H1 (cell line): ENCODE measurements around the gene RDM1. TPM values are rescaled to one million over a fixed set of nuclear protein-coding genes. Genes with fewer than 3 reads are reported as not detected.
"Not testable (repeated sequence)": the region's sequence is repeated elsewhere in the genome, so short reads cannot be mapped to it uniquely, and the experiment has no call there.

Experiments used
- CTCF ChIA-PET: fragments of 300-600 bp; sonication (Branson Sonifier 250); formaldehyde crosslinking; loops from one replicate; lab custom pipeline; 2021; ENCODE audit not compliant: partially characterized antibody; lab: Charles Lee
- POLR2A ChIA-PET: fragments of 300-600 bp; sonication (Branson Sonifier 250); formaldehyde crosslinking; loops from one replicate; lab custom pipeline; 2021; ENCODE audit warnings: inconsistent platforms; ENCODE audit not compliant: partially characterized antibody; lab: Charles Lee
- DNase-seq, 2 experiments: peaks; one replicate each; pipeline versions ENCODE4 v3.0.0 to v3.0.0-alpha.2; 2010 to 2022; ENCODE audit warnings: low spot score in 2 of 2, low read depth in 1 of 2, mixed read lengths in 1 of 2
- FAIRE-seq: peaks from 2 replicates; lab custom pipeline; 2011; peaks lifted over from hg19 to GRCh38; lab: Jason Lieb, UNC
- H2AFZ ChIP-seq: 2 replicates; pipeline ENCODE4 v1.8.1; 2012; ENCODE audit warnings: low read length, inconsistent platforms
- H2AK5ac ChIP-seq: 2 replicates; pipeline ENCODE4 v1.6.1; 2013; ENCODE audit warnings: low read depth, low read length
- H2BK120ac ChIP-seq: replicated peaks from 2 replicates; pipeline ENCODE3; 2013; ENCODE audit warnings: low read depth, low read length, inconsistent platforms
- H2BK12ac ChIP-seq: 2 replicates; pipeline ENCODE4 v1.6.1; 2013; ENCODE audit warnings: low read depth, low read length
- H2BK15ac ChIP-seq: 2 replicates; pipeline ENCODE4 v1.6.1; 2013; ENCODE audit warnings: low read length
- H2BK20ac ChIP-seq: 2 replicates; pipeline ENCODE4 v1.6.1; 2013; ENCODE audit warnings: low read length
- H2BK5ac ChIP-seq: 2 replicates; pipeline ENCODE4 v1.6.1; 2013; ENCODE audit warnings: low read depth, low read length
- H3K14ac ChIP-seq: 2 replicates; pipeline ENCODE4 v1.6.1; 2013; ENCODE audit warnings: inconsistent platforms; ENCODE audit not compliant: insufficient read length
- H3K18ac ChIP-seq: 2 replicates; pipeline ENCODE4 v1.6.1; 2013; ENCODE audit warnings: low read length; ENCODE audit errors: extremely low read depth
- H3K23ac ChIP-seq: 2 replicates; pipeline ENCODE4 v1.6.1; 2013; ENCODE audit warnings: inconsistent platforms; ENCODE audit not compliant: insufficient read length
- H3K23me2 ChIP-seq: 2 replicates; pipeline ENCODE4 v1.6.1; 2013; ENCODE audit warnings: low read depth, low read length
- H3K27ac ChIP-seq: 2 replicates; pipeline ENCODE4 v1.6.1; 2011; ENCODE audit warnings: low read depth, low read length, inconsistent platforms
- H3K27me3 ChIP-seq, 4 experiments: replicated peaks in 1 of 4; 1 replicate in 1 of 4; 2 replicates in 3 of 4; pipeline versions ENCODE4 v1.6.1 to v1.8.1; 2011 to 2013; ENCODE audit warnings: low read length in 3 of 4, mild to moderate bottlenecking in 3 of 4, inconsistent platforms in 2 of 4, mixed read lengths in 2 of 4, moderate library complexity in 1 of 4; ENCODE audit not compliant: control insufficient read depth in 3 of 4, insufficient read depth in 3 of 4; ENCODE audit errors: extremely low read depth in 1 of 4
- H3K36me3 ChIP-seq, 4 experiments: 2 replicates each; pipeline versions ENCODE4 v1.6.1 to v1.8.1; 2011 to 2013; ENCODE audit warnings: mild to moderate bottlenecking in 4 of 4, low read length in 3 of 4, moderate library complexity in 2 of 4, control low read depth in 1 of 4, inconsistent platforms in 1 of 4; ENCODE audit not compliant: insufficient read depth in 4 of 4, control insufficient read depth in 2 of 4
- H3K4ac ChIP-seq: replicated peaks from 2 replicates; pipeline ENCODE3; 2013; ENCODE audit warnings: low read length, low read depth, mixed read lengths, inconsistent platforms; ENCODE audit not compliant: insufficient read length
- H3K4me1 ChIP-seq, 4 experiments: replicated peaks in 1 of 4; 1 replicate in 1 of 4; 2 replicates in 3 of 4; pipeline versions ENCODE4 v1.6.1 to v1.8.1; 2011 to 2013; ENCODE audit warnings: low read length in 3 of 4, inconsistent platforms in 2 of 4, mixed read lengths in 1 of 4; ENCODE audit not compliant: insufficient read depth in 4 of 4, control insufficient read depth in 3 of 4
- H3K4me2 ChIP-seq, 2 experiments: 2 replicates each; pipeline versions ENCODE4 v1.6.1 to v1.8.1; 2011 to 2013; ENCODE audit warnings: low read depth in 2 of 2, low read length in 2 of 2, control low read depth in 1 of 2, inconsistent platforms in 1 of 2, mild to moderate bottlenecking in 1 of 2; ENCODE audit not compliant: insufficient read depth in 1 of 2
- H3K4me3 ChIP-seq, 4 experiments: fragments of 200-600, 300-600 bp in 1 of 4; sonication (generic), shearing (Covaris generic), sonication (Bioruptor Twin) in 1 of 4; 2 replicates each; pipeline versions ENCODE4 v1.5.1 to v1.8.1; 2011 to 2016; ENCODE audit warnings: low read length in 4 of 4, low read depth in 3 of 4, control low read depth in 2 of 4, inconsistent platforms in 2 of 4, mild to moderate bottlenecking in 2 of 4, mixed read lengths in 1 of 4, moderate library complexity in 1 of 4; ENCODE audit not compliant: insufficient read depth in 2 of 4; ENCODE audit errors: extremely low read depth in 1 of 4
- H3K56ac ChIP-seq: replicated peaks from 2 replicates; pipeline ENCODE3; 2013; ENCODE audit warnings: low read depth, mild to moderate bottlenecking, mixed read lengths, low read length, inconsistent platforms; ENCODE audit not compliant: insufficient read length
- H3K79me1 ChIP-seq: 2 replicates; pipeline ENCODE4 v1.6.1; 2013; ENCODE audit warnings: low read depth, low read length, control low read depth
- H3K79me2 ChIP-seq, 2 experiments: 2 replicates each; pipeline versions ENCODE4 v1.6.1 to v1.8.1; 2012 to 2013; ENCODE audit warnings: low read length in 2 of 2, mild to moderate bottlenecking in 2 of 2, inconsistent platforms in 1 of 2; ENCODE audit not compliant: insufficient read depth in 2 of 2, control insufficient read depth in 1 of 2
- H3K9ac ChIP-seq, 4 experiments: replicated peaks in 1 of 4; 1 replicate in 1 of 4; 2 replicates in 3 of 4; pipeline versions ENCODE4 v1.6.1 to v1.8.1; 2011 to 2013; ENCODE audit warnings: low read depth in 3 of 4, low read length in 3 of 4, control low read depth in 2 of 4, mild to moderate bottlenecking in 2 of 4, moderate library complexity in 2 of 4, inconsistent platforms in 1 of 4; ENCODE audit errors: extremely low read depth in 1 of 4
- H3K9me3 ChIP-seq, 2 experiments: 2 replicates each; pipeline versions ENCODE4 v1.6.1 to v1.8.1; 2012 to 2013; ENCODE audit warnings: mild to moderate bottlenecking in 2 of 2, moderate library complexity in 2 of 2, control low read depth in 1 of 2, inconsistent platforms in 1 of 2, low read depth in 1 of 2, low read length in 1 of 2, mixed read lengths in 1 of 2; ENCODE audit not compliant: insufficient read depth in 2 of 2
- H4K20me1 ChIP-seq, 2 experiments: replicated peaks in 1 of 2; 2 replicates each; pipeline versions ENCODE3 to v1.8.1; 2011 to 2013; ENCODE audit warnings: inconsistent platforms in 2 of 2, low read length in 2 of 2, mild to moderate bottlenecking in 1 of 2; ENCODE audit not compliant: insufficient read depth in 2 of 2, control insufficient read depth in 1 of 2
- H4K5ac ChIP-seq: 2 replicates; pipeline ENCODE4 v1.6.1; 2013; ENCODE audit warnings: low read length, low read depth, mixed read lengths, inconsistent platforms; ENCODE audit not compliant: insufficient read length
- H4K8ac ChIP-seq: 2 replicates; pipeline ENCODE4 v1.8.0; 2013; ENCODE audit warnings: mild to moderate bottlenecking, moderate library complexity, low read length, inconsistent platforms; ENCODE audit not compliant: insufficient read depth; ENCODE audit errors: extremely low read depth
- H4K91ac ChIP-seq: replicated peaks from 2 replicates; pipeline ENCODE3; 2013; ENCODE audit warnings: low read length, mixed read lengths, inconsistent platforms; ENCODE audit not compliant: insufficient read length
- WGBS, 2 experiments: shearing (Covaris generic) in 1 of 2; methylation state at CpG; one replicate each; pipeline versions ENCODE4 v1.1.6 to v1.1.7; 2013 to 2015; ENCODE audit warnings: low lambda C conversion rate in 2 of 2, mixed read lengths in 2 of 2, inconsistent platforms in 1 of 2, low coverage in 1 of 2, missing lambda C conversion rate in 1 of 2; ENCODE audit not compliant: insufficient replicate concordance in 2 of 2, insufficient coverage in 1 of 2, insufficient read length in 1 of 2; ENCODE audit errors: extremely low coverage in 1 of 2, missing lambda C conversion rate in 1 of 2; 5-methylcytosine and 5-hydroxymethylcytosine counted together
- polyA plus RNA-seq, 7 experiments: library from polyadenylated mRNA; depleted of rRNA in 3 of 7; stranded (reverse) in 5 of 7; unstranded in 2 of 7; fragments of >200 nt in 5 of 7; fragments of 200-250 nt in 2 of 7; gene quantifications; 1 replicate in 5 of 7; 2 replicates in 1 of 7; 4 replicates in 1 of 7; pipeline versions ENCODE4 v1.2.1 to v1.2.3, GENCODE V29; 2011 to 2013; ENCODE audit warnings: missing spikeins in 2 of 7, mixed read lengths in 2 of 7
- total RNA-seq: library from RNA; stranded (reverse); fragmentation: NEBNext Ultra II Directional; extraction: Animal tissue kit (Norgen Biotek cat#: 25700); gene quantifications from 2 replicates; pipeline ENCODE4 v1.2.1, GENCODE V29; 2021

RDM1 gene
- total and polyA plus RNA-seq, 2 of the 8 experiments (the other 6 are each of a cell fraction or from before 2014, with no cell fraction given): 7.3 to 9.7 TPM

GRCh38 chr17:35938492-35938891, 7.9 kb upstream of the RDM1 start:
- H3K56ac ChIP-seq, H4K5ac ChIP-seq, H2BK5ac ChIP-seq, DNase-seq, H3K36me3 ChIP-seq, H3K27me3 ChIP-seq, H2AFZ ChIP-seq, H2BK120ac ChIP-seq, H4K8ac ChIP-seq, H4K20me1 ChIP-seq, H3K23me2 ChIP-seq, H3K9ac ChIP-seq, H3K4me1 ChIP-seq, FAIRE-seq, H3K14ac ChIP-seq, H3K23ac ChIP-seq, H3K27ac ChIP-seq, H2BK12ac ChIP-seq, H2AK5ac ChIP-seq, H3K79me1 ChIP-seq, H2BK15ac ChIP-seq, H3K4ac ChIP-seq, POLR2A ChIA-PET, H3K79me2 ChIP-seq, H3K4me2 ChIP-seq, H3K9me3 ChIP-seq, H2BK20ac ChIP-seq, H3K4me3 ChIP-seq, H3K18ac ChIP-seq, H4K91ac ChIP-seq: not testable (repeated sequence)
- CTCF ChIA-PET: interaction anchor here (1.3 kb wide), 1 partner anchor 9 kb away, joined by 5 read pairs; no protein-coding TSS in a partner anchor
- WGBS, 2 experiments: 100% methylated on average over 2 of the region's 3 CpGs; no CpG with 5 or more reads in 1 of the 2 experiments
